Stimulated activated effector memory CD8-positive, alpha-beta T cell treated with anti-CD3 and anti-CD28 coated beads, Interleukin-12 subunit alpha, Interleukin-12 subunit beta, amount 100 ng/mL, for 72 hours (primary cell): ENCODE data around the gene HNRNPUL2.

Experiments
- ATAC-seq: fragments of 150-1000 bp; cut with Tn5 transposase; 2 replicates; pipeline ENCODE4 v1.10.0; 2021
- DNase-seq, 2 donors: peaks; one replicate each; pipeline ENCODE4 v3.0.0; 2021 to 2022; ENCODE audit warnings: low spot score in 2 of 2
- H3K27ac Mint-ChIP-seq: one replicate; pipeline ENCODE4 v1.8.0; 2022; ENCODE audit warnings: mild to moderate bottlenecking, mixed read lengths
- H3K36me3 Mint-ChIP-seq: one replicate; pipeline ENCODE4 v1.8.0; 2022; ENCODE audit warnings: mild to moderate bottlenecking, mixed read lengths
- H3K4me1 Mint-ChIP-seq: one replicate; pipeline ENCODE4 v1.8.0; 2022; ENCODE audit warnings: mixed read lengths
- H3K4me3 Mint-ChIP-seq: one replicate; pipeline ENCODE4 v1.8.0; 2022; ENCODE audit warnings: mild to moderate bottlenecking, mixed read lengths
- H3K9me3 Mint-ChIP-seq: one replicate; pipeline ENCODE4 v1.8.0; 2022; ENCODE audit warnings: mixed read lengths

The HNRNPUL2 gene

GRCh38 chr11:62671608-62672389 is 55.5 kb downstream of the HNRNPUL2 start, which contains the start of the genes LBHD1 and UQCC3:
LBHD1 (minus strand) TSS chr11:62672267; CDS start chr11:62670031, 2,236 bp downstream.
UQCC3 (plus strand) TSS chr11:62671673; CDS start chr11:62671746, 73 bp downstream.
- Mint-ChIP-seq H3K9me3 (no peaks in the 10 kb centered on the region), H3K4me3 (peak within 1 kb of the TSS; percentile 99), H3K27ac (peak within 1 kb of the TSS; percentile 97), H3K36me3 (peaks cover 97% of the 10 kb centered on the region), H3K4me1 (peaks cover 42% of the 10 kb centered on the region)
- peak; percentile 58 to 90 for DNase-seq
- ATAC-seq: peak; percentile 92

GRCh38 chr11:62671236-62671607 is 56.0 kb downstream of the HNRNPUL2 start:
- Mint-ChIP-seq H3K4me3 (peak overlapping the region; percentile 99), H3K36me3 (peaks cover 97% of the 10 kb centered on the region), H3K4me1 (peaks cover 42% of the 10 kb centered on the region), H3K9me3 (no peaks in the 10 kb centered on the region), H3K27ac (peak overlapping the region; percentile 97)
- DNase-seq (no peak), ATAC-seq (peak; percentile 37)

- H3K4me3 Mint-ChIP-seq: peak overlapping the region; percentile 99
- no peak for DNase-seq
Observed at GRCh38 chr11:62669420-62670161, 57.7 kb downstream of the HNRNPUL2 start.

GRCh38 chr11:62667460-62667859 is 59.8 kb downstream of the HNRNPUL2 start:
- Mint-ChIP-seq H3K36me3 (peaks cover 99% of the 10 kb centered on the region), H3K4me3 (peak overlapping the region; percentile 95)

More at GRCh38 chr11:62669420-62670161, 57.7 kb downstream of the HNRNPUL2 start:
- Mint-ChIP-seq H3K4me1 (peaks cover 40% of the 10 kb centered on the region), H3K27ac (peak overlapping the region; percentile 97), H3K36me3 (peaks cover 98% of the 10 kb centered on the region), H3K9me3 (no peaks in the 10 kb centered on the region)
- no peak for ATAC-seq

GRCh38 chr11:62666259-62666926 is 60.9 kb downstream of the HNRNPUL2 start:
- ATAC-seq (no peak), DNase-seq (no peak)
- Mint-ChIP-seq H3K27ac (peak overlapping the region; percentile 97), H3K4me1 (peaks cover 47% of the 10 kb centered on the region), H3K36me3 (peaks cover 99% of the 10 kb centered on the region), H3K9me3 (no peaks in the 10 kb centered on the region), H3K4me3 (peak overlapping the region; percentile 95)

More at GRCh38 chr11:62667460-62667859, 59.8 kb downstream of the HNRNPUL2 start:
- no peak for ATAC-seq
- Mint-ChIP-seq H3K4me1 (peaks cover 48% of the 10 kb centered on the region), H3K27ac (peak overlapping the region; percentile 97), H3K9me3 (no peaks in the 10 kb centered on the region)
- DNase-seq: no peak

GRCh38 chr11:62665599-62666258 is 61.5 kb downstream of the HNRNPUL2 start:
- ATAC-seq: peak; percentile 66
- peak in 1 of 2 donors; percentile 82 for DNase-seq

GRCh38 chr11:62665075-62665598 is 62.1 kb downstream of the HNRNPUL2 start, which contains the start of the genes C11orf98 and CSKMT:
C11orf98 (minus strand) TSS chr11:62665210; CDS start chr11:62665169, 41 bp downstream.
CSKMT (plus strand) TSS chr11:62665312; CDS start chr11:62665880, 568 bp downstream.
- peak within 1 kb of the TSS; percentile 95 for H3K4me3 Mint-ChIP-seq
- H3K27ac Mint-ChIP-seq: peak within 1 kb of the TSS; percentile 97
- H3K36me3 Mint-ChIP-seq: peaks cover 95% of the 10 kb centered on the region
- DNase-seq (peak; percentile 97 to 99), ATAC-seq (peak; percentile 94)
- no peaks in the 10 kb centered on the region for H3K9me3 Mint-ChIP-seq
- H3K4me1 Mint-ChIP-seq: peaks cover 38% of the 10 kb centered on the region

More at GRCh38 chr11:62665599-62666258, 61.5 kb downstream of the HNRNPUL2 start:
- peak overlapping the region; percentile 97 for H3K27ac Mint-ChIP-seq
- H3K9me3 Mint-ChIP-seq: no peaks in the 10 kb centered on the region
- H3K36me3 Mint-ChIP-seq: peaks cover 99% of the 10 kb centered on the region
- peaks cover 40% of the 10 kb centered on the region for H3K4me1 Mint-ChIP-seq
- peak overlapping the region; percentile 95 for H3K4me3 Mint-ChIP-seq

- peaks cover 32% of the 10 kb centered on the region for H3K4me1 Mint-ChIP-seq
- peak overlapping the region; percentile 95 for H3K4me3 Mint-ChIP-seq
- DNase-seq (no peak), ATAC-seq (peak; percentile 57)
- H3K36me3 Mint-ChIP-seq: peaks cover 90% of the 10 kb centered on the region
- no peaks in the 10 kb centered on the region for H3K9me3 Mint-ChIP-seq
- peak overlapping the region; percentile 97 for H3K27ac Mint-ChIP-seq
Observed at GRCh38 chr11:62664405-62665074, 62.7 kb downstream of the HNRNPUL2 start.
